Fibroblast of lung (primary cell): ENCODE results near the gene MYRIP.

Source experiments
- CTCF ChIP-seq, 2 donors: IDR thresholded peaks in 1 of 2; conservative IDR thresholded peaks in 1 of 2; 1 replicate in 1 of 2; 2 replicates in 1 of 2; pipeline ENCODE4 v1.5.1; 2011 to 2012; ENCODE audit warnings: low read length in 2 of 2, control low read depth in 1 of 2, inconsistent platforms in 1 of 2, low read depth in 1 of 2, mild to moderate bottlenecking in 1 of 2
- EZH2 ChIP-seq: IDR thresholded peaks from 2 replicates; pipeline ENCODE4 v1.5.1; 2012; ENCODE audit warnings: low read length, control low read depth, mild to moderate bottlenecking; ENCODE audit errors: missing control alignments

- TF ChIP-seq CTCF (conservative IDR thresholded peaks at IDR 0.05 in 1 of 2, IDR thresholded peaks at IDR 0.05 in 1 of 2; ENCODE audit: low read depth in 1 of 2, low read length in 2 of 2): no peak
- TF ChIP-seq EZH2: no peak
Observed at GRCh38 chr3:40264451-40264850, 455.0 kb downstream of the MYRIP start.
